Panc1 (cell line): ENCODE data around the gene SLC12A8. TPM values are rescaled to one million over a fixed set of nuclear protein-coding genes. Genes with fewer than 3 reads are reported as not detected.

Experiments used
- ATAC-seq: fragments of 200-7000 bp; cut with Tn5 transposase; 2 replicates; pipeline ENCODE4 v1.9.1; 2020; ENCODE audit warnings: mild to moderate bottlenecking, moderate library complexity
- BruUV-seq: library from RNA; stranded (reverse); fragments of 400-500 nt; replicated peaks from 2 replicates; lab custom pipeline; 2021; lab: Mats Ljungman, UMichigan
- CTCF ChIA-PET: fragments of 300-600 bp; sonication (Branson Sonifier 250); formaldehyde crosslinking; loops from one replicate; lab custom pipeline; 2022; ENCODE audit warnings: antibody characterized with exemption; lab: Charles Lee
- POLR2A ChIA-PET: fragments of 300-600 bp; sonication (Branson Sonifier 250); formaldehyde crosslinking; loops from one replicate; lab custom pipeline; 2022; ENCODE audit warnings: antibody characterized with exemption; lab: Charles Lee
- DNase-seq: peaks from one replicate; pipeline ENCODE4 v3.0.0-alpha.2; 2010; ENCODE audit warnings: low read depth, low spot score
- H3K27ac ChIP-seq: 2 replicates; pipeline ENCODE4 v1.5.1; 2011; ENCODE audit warnings: mild to moderate bottlenecking, low read length, inconsistent platforms
- H3K27me3 ChIP-seq: fragments of 200-500 bp; sonication (Bioruptor generic); 2 replicates; pipeline ENCODE4 v1.6.0; 2014; ENCODE audit warnings: low read length, inconsistent platforms; ENCODE audit not compliant: control insufficient read depth, insufficient read depth
- H3K36me3 ChIP-seq: fragments of 200-500 bp; sonication (Bioruptor generic); 2 replicates; pipeline ENCODE4 v1.5.1; 2014; ENCODE audit warnings: inconsistent platforms, mild to moderate bottlenecking, low read length, moderate library complexity; ENCODE audit not compliant: control insufficient read depth, insufficient read depth
- H3K4me1 ChIP-seq: 2 replicates; pipeline ENCODE4 v1.5.1; 2011; ENCODE audit warnings: inconsistent platforms, mild to moderate bottlenecking, low read length, moderate library complexity; ENCODE audit not compliant: control insufficient read depth, insufficient read depth
- H3K4me3 ChIP-seq, 2 experiments: 2 replicates each; pipeline ENCODE4 v1.5.1; 2011 to 2012; ENCODE audit warnings: low read depth in 2 of 2, low read length in 2 of 2, mild to moderate bottlenecking in 2 of 2, inconsistent platforms in 1 of 2, moderate library complexity in 1 of 2
- H3K9me3 ChIP-seq: fragments of 200-500 bp; sonication (Bioruptor generic); 2 replicates; pipeline ENCODE4 v1.5.1; 2014; ENCODE audit warnings: low read depth, mild to moderate bottlenecking, inconsistent platforms, low read length, moderate library complexity; ENCODE audit not compliant: control insufficient read depth, insufficient read depth
- CTCF ChIP-seq: fragments of 450-650 bp; IDR thresholded peaks from 2 replicates; pipeline ENCODE4 v1.5.1; 2017; ENCODE audit warnings: mild to moderate bottlenecking
- POLR2AphosphoS5 ChIP-seq: IDR thresholded peaks from 2 replicates; pipeline ENCODE4 v1.6.1; 2012; ENCODE audit warnings: mild to moderate bottlenecking, low read depth, low read length, moderate library complexity
- REST ChIP-seq, 2 experiments: IDR thresholded peaks; 2 replicates each; pipeline ENCODE4 v1.6.1; 2011 to 2012; ENCODE audit warnings: low read depth in 2 of 2, control low read depth in 1 of 2, low read length in 1 of 2, mild to moderate bottlenecking in 1 of 2, moderate library complexity in 1 of 2; ENCODE audit not compliant: insufficient read depth in 1 of 2
- SIN3A ChIP-seq: IDR thresholded peaks from 2 replicates; pipeline ENCODE4 v1.6.1; 2012; ENCODE audit warnings: low read depth, mild to moderate bottlenecking, low read length, moderate library complexity, borderline replicate concordance; ENCODE audit not compliant: insufficient read depth
- TCF7L2 ChIP-seq: IDR thresholded peaks from 2 replicates; pipeline ENCODE4 v1.6.1; 2011; ENCODE audit warnings: mild to moderate bottlenecking, low read depth, low read length, inconsistent platforms
- in situ Hi-C: cut with HindIII; loops from 2 replicates; pipeline ENCODE4 v1.10.0; 2016; ENCODE audit warnings: low sequenced_read_pairs, low pct_unique_long_range_greater_than_20kb
- intact Hi-C: fragments of 100-400 bp; cut with micrococcal nuclease; formaldehyde crosslinking; loops from one replicate; pipeline ENCODE4 v1.10.0; 2022; ENCODE audit not compliant: unreplicated experiment
- total RNA-seq: library from RNA; stranded (reverse); gene quantifications from one replicate; pipeline ENCODE4 v1.2.1, GENCODE V29; 2021; ENCODE audit not compliant: unreplicated experiment

SLC12A8 gene
- total RNA-seq, 1 experiment from 2014 or later, result 7.0 TPM

DNA sequence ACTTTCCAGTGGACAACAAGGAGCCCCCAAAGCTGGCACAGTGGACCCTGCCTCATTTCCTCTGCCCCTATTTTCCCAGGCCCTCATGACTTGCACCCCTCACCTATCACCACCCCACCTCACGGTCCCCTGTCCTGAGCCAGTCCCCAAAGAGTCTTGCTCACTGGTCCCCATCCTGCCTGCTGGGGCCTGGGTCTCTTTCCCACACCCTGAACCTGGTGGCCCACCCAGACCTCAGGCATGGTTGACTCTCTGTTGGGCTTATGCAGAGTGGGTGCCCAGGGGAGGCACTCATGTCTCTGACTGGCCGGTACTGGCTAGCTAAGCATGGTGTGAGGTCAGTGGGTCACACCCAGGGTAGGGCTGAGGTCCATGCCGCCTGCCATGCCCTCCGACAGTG is 73.2 kb downstream of the SLC12A8 start:
- no peaks in the 10 kb centered on the region for H3K36me3 ChIP-seq
- no peaks in the 10 kb centered on the region for H3K27me3 ChIP-seq
- in situ Hi-C loops, result no loop called here
- ATAC-seq, result no peak
- no peak for TF ChIP-seq CTCF
- TF ChIP-seq REST (IDR thresholded peaks at IDR 0.05; ENCODE audit: insufficient read depth in 1 of 2, low read depth in 2 of 2, low read length in 1 of 2), result no peak
- no peak for TF ChIP-seq SIN3A
- no peak for TF ChIP-seq POLR2AphosphoS5
- no peak for TF ChIP-seq TCF7L2
- ChIA-PET POLR2A (interaction anchor here (0.6 kb wide), 1 partner anchor 36 kb away, joined by 3 read pairs; no protein-coding TSS in a partner anchor), CTCF (no interaction called here)
- BruUV-seq, result no TSS peak
- H3K4me3 ChIP-seq, result no peak overlapping the region
- DNase-seq, result no peak
- intact Hi-C loops, result no loop called here
- peaks cover 8% of the 10 kb centered on the region for H3K4me1 ChIP-seq
- H3K27ac ChIP-seq, result no peak overlapping the region; the same call in 1 of the 2 replicates
- H3K9me3 ChIP-seq, result no peaks in the 10 kb centered on the region

GRCh38 chr3:125137358-125138033 is 75.1 kb downstream of the SLC12A8 start:
- TF ChIP-seq SIN3A (no peak), REST (IDR thresholded peaks at IDR 0.05; ENCODE audit: insufficient read depth in 1 of 2, low read depth in 2 of 2, low read length in 1 of 2) (no peak), TCF7L2 (no peak), CTCF (no peak), POLR2AphosphoS5 (no peak)
- H3K4me1 ChIP-seq, result no peaks in the 10 kb centered on the region
- peak overlapping the region; percentile 0; the same call in 1 of the 2 replicates for H3K27ac ChIP-seq
- DNase-seq (no peak), ATAC-seq (peak; percentile 43)
- no peaks in the 10 kb centered on the region for H3K9me3 ChIP-seq
- H3K36me3 ChIP-seq, result no peaks in the 10 kb centered on the region
- CTCF ChIA-PET, result no interaction called here
- POLR2A ChIA-PET, result no interaction called here
- BruUV-seq, result no TSS peak
- in situ Hi-C loops, result no loop called here
- H3K27me3 ChIP-seq, result no peaks in the 10 kb centered on the region
- no peak overlapping the region for H3K4me3 ChIP-seq
- intact Hi-C loops, result no loop called here
